HCT116 (cell line): ENCODE measurements around the gene NAALADL2. TPM values are rescaled to one million over a fixed set of nuclear protein-coding genes. Genes with fewer than 3 reads are reported as not detected.

Experiments
- ATAC-seq: fragments of 200-7000 bp; cut with Tn5 transposase; 2 replicates; pipeline ENCODE4 v1.9.1; 2020; ENCODE audit warnings: mild to moderate bottlenecking, moderate library complexity
- BruUV-seq: library from RNA; stranded (reverse); fragments of 400-500 nt; replicated peaks from 2 replicates; lab custom pipeline; 2021; lab: Mats Ljungman, UMichigan
- CTCF ChIA-PET: fragments of 300-600 bp; sonication (Branson Sonifier 250); formaldehyde crosslinking; loops from one replicate; lab custom pipeline; 2021; ENCODE audit warnings: antibody characterized with exemption; lab: Charles Lee
- POLR2A ChIA-PET: fragments of 300-600, 350-600 bp; sonication (Branson Sonifier 250); formaldehyde crosslinking; loops from one replicate; lab custom pipeline; 2021; ENCODE audit warnings: antibody characterized with exemption; lab: Charles Lee
- RAD21 ChIA-PET, 2 experiments: fragments of 300-600 bp; sonication (Branson Sonifier 250); formaldehyde crosslinking; loops; one replicate each; lab custom pipeline; 2023; ENCODE audit warnings: low total read pairs in 2 of 2; ENCODE audit not compliant: uncharacterized antibody in 2 of 2, unreplicated experiment in 2 of 2, low non-redundant PET in 1 of 2; lab: Charles Lee
- DNase-seq: peaks from one replicate; pipeline ENCODE4 v3.0.0-alpha.2; 2010; ENCODE audit warnings: low read depth, low spot score
- H2AFZ ChIP-seq: fragments of 200-600 bp; shearing (Covaris generic), sonication (generic); 2 replicates; pipeline ENCODE4 v1.6.1; 2017; ENCODE audit warnings: low read depth, mixed run types, mixed read lengths, antibody characterized with exemption, low read length; ENCODE audit not compliant: poor library complexity, severe bottlenecking
- H3K27ac ChIP-seq: 2 replicates; pipeline ENCODE4 v1.5.1; 2012; ENCODE audit warnings: low read depth, low read length
- H3K27me3 ChIP-seq: fragments of 200-600 bp; sonication (generic); 2 replicates; pipeline ENCODE4 v1.6.1; 2016; ENCODE audit warnings: mixed run types, low read length, mixed read lengths; ENCODE audit not compliant: insufficient read depth
- H3K36me3 ChIP-seq, 2 experiments: fragments of 200-500 bp in 1 of 2; fragments of 200-600 bp in 1 of 2; sonication (Bioruptor generic) in 1 of 2; sonication (generic) in 1 of 2; 2 replicates each; pipeline versions ENCODE4 v1.5.1 to v1.6.1; 2014 to 2016; ENCODE audit warnings: low read length in 2 of 2, inconsistent platforms in 1 of 2, mixed read lengths in 1 of 2, mixed run types in 1 of 2; ENCODE audit not compliant: insufficient read depth in 2 of 2, control insufficient read depth in 1 of 2
- H3K4me1 ChIP-seq, 2 experiments: fragments of 200-600 bp in 1 of 2; sonication (generic) in 1 of 2; 2 replicates each; pipeline versions ENCODE4 v1.5.1 to v1.6.1; 2012 to 2017; ENCODE audit warnings: low read length in 2 of 2, inconsistent platforms in 1 of 2, mild to moderate bottlenecking in 1 of 2, mixed read lengths in 1 of 2, mixed run types in 1 of 2, moderate library complexity in 1 of 2; ENCODE audit not compliant: insufficient read depth in 2 of 2, control insufficient read depth in 1 of 2
- H3K4me2 ChIP-seq: fragments of 200-600 bp; sonication (generic); 2 replicates; pipeline ENCODE4 v1.6.1; 2017; ENCODE audit warnings: mixed run types, low read length, mixed read lengths
- H3K4me3 ChIP-seq, 2 experiments: fragments of 200-600 bp in 1 of 2; sonication (generic) in 1 of 2; replicated peaks in 1 of 2; 2 replicates each; pipeline ENCODE4 v1.5.1; 2011 to 2016; ENCODE audit warnings: low read length in 2 of 2, control low read depth in 1 of 2, low read depth in 1 of 2, mild to moderate bottlenecking in 1 of 2, mixed read lengths in 1 of 2, mixed run types in 1 of 2
- H3K79me2 ChIP-seq: fragments of 200-600 bp; sonication (generic); 2 replicates; pipeline ENCODE4 v1.6.1; 2017; ENCODE audit warnings: mild to moderate bottlenecking, mixed run types, low read length, moderate library complexity, mixed read lengths; ENCODE audit not compliant: insufficient read depth
- H3K9ac ChIP-seq: fragments of 200-600 bp; sonication (generic); 2 replicates; pipeline ENCODE4 v1.6.1; 2016; ENCODE audit warnings: low read length, mixed read lengths
- H3K9me2 ChIP-seq: fragments of 200-600 bp; sonication (generic), shearing (Covaris generic); 2 replicates; pipeline ENCODE4 v1.6.1; 2017; ENCODE audit warnings: mixed run types, mild to moderate bottlenecking, moderate library complexity; ENCODE audit not compliant: insufficient read depth
- H3K9me3 ChIP-seq, 2 experiments: fragments of 200-500 bp in 1 of 2; fragments of 200-600 bp in 1 of 2; sonication (Bioruptor generic) in 1 of 2; sonication (generic) in 1 of 2; 2 replicates each; pipeline ENCODE4 v1.6.1; 2014 to 2017; ENCODE audit warnings: low read length in 2 of 2, mixed read lengths in 2 of 2, inconsistent platforms in 1 of 2, low read depth in 1 of 2, mild to moderate bottlenecking in 1 of 2, mixed run types in 1 of 2, moderate library complexity in 1 of 2; ENCODE audit not compliant: control insufficient read depth in 1 of 2, insufficient read depth in 1 of 2
- H4K20me1 ChIP-seq: fragments of 200-600 bp; sonication (generic), shearing (Covaris generic); 2 replicates; pipeline ENCODE4 v1.6.1; 2017; ENCODE audit warnings: mixed run types, mild to moderate bottlenecking, moderate library complexity; ENCODE audit not compliant: insufficient read depth
- CBX3 ChIP-seq: IDR thresholded peaks from 2 replicates; pipeline ENCODE4 v1.6.1; 2012; ENCODE audit warnings: low read depth
- EGR1 ChIP-seq: IDR thresholded peaks from 2 replicates; pipeline ENCODE4 v1.6.1; 2012; ENCODE audit warnings: low read depth
- POLR2A ChIP-seq: IDR thresholded peaks from 2 replicates; pipeline ENCODE4 v1.7.0; 2011; ENCODE audit warnings: borderline replicate concordance; ENCODE audit not compliant: insufficient read depth, insufficient read length; ENCODE audit errors: extremely low read depth
- POLR2AphosphoS5 ChIP-seq: IDR thresholded peaks from 2 replicates; pipeline ENCODE4 v1.6.1; 2011; ENCODE audit warnings: mild to moderate bottlenecking, low read depth, low read length, moderate library complexity
- RAD21 ChIP-seq: IDR thresholded peaks from 2 replicates; pipeline ENCODE4 v1.6.1; 2012; ENCODE audit warnings: low read depth, mild to moderate bottlenecking
- SRF ChIP-seq: IDR thresholded peaks from 2 replicates; pipeline ENCODE4 v1.6.1; 2012; ENCODE audit warnings: low read depth
- TCF7L2 ChIP-seq: IDR thresholded peaks from 2 replicates; pipeline ENCODE4 v1.7.0; 2011; ENCODE audit warnings: borderline replicate concordance, inconsistent platforms; ENCODE audit not compliant: insufficient read depth, insufficient read length; ENCODE audit errors: extremely low read depth
- YY1 ChIP-seq: IDR thresholded peaks from 2 replicates; pipeline ENCODE4 v1.6.1; 2011; ENCODE audit warnings: low read length, low read depth, moderate library complexity, mild to moderate bottlenecking; ENCODE audit not compliant: insufficient replicate concordance; ENCODE audit errors: extremely low read depth
- ZNF274 ChIP-seq: fragments of 200-500 bp; sonication (Bioruptor generic); IDR thresholded peaks from 2 replicates; pipeline ENCODE4 v1.6.1; 2014; ENCODE audit warnings: mild to moderate bottlenecking, low read depth, low read length, inconsistent platforms
- intact Hi-C: fragments of 100-400 bp; cut with micrococcal nuclease; formaldehyde crosslinking; loops from 2 replicates; pipeline ENCODE4 v1.10.0; 2022
- total RNA-seq: library from RNA; stranded (reverse); gene quantifications from one replicate; pipeline ENCODE4 v1.2.1, GENCODE V29; 2021; ENCODE audit not compliant: unreplicated experiment

Gene NAALADL2
- total RNA-seq, 1 experiment from 2014 or later = 2.9 TPM

DNA sequence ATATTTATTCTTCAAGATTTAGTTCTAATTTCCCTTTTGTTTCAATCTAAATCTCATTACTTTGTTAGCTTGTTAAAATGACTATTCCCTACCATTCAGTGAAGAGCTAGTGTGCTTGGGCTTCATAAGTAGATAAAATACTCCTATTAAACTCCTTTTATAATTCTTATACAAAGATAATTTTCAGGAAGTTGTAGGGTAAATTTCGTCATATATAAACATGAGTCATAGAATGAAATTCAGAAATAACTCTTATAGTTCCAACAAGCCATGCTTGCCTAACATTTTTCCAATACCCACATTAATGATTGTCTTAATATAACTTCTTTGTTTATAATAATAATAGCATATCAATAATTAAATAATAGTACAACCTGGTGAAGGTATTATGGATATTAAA lies 407.3 kb downstream of the NAALADL2 start:
- Histone ChIP-seq H3K79me2 (no peaks in the 10 kb centered on the region), H3K4me3 (no peak overlapping the region), H4K20me1 (no peaks in the 10 kb centered on the region), H3K4me1 (no peaks in the 10 kb centered on the region), H3K4me2 (no peak overlapping the region), H2AFZ (peak overlapping the region; percentile 35), H3K36me3 (no peaks in the 10 kb centered on the region), H3K9ac (no peak overlapping the region), H3K9me3 (no peaks in the 10 kb centered on the region), H3K27ac (no peak overlapping the region), H3K27me3 (no peaks in the 10 kb centered on the region), H3K9me2 (no peaks in the 10 kb centered on the region)
- ChIA-PET CTCF (no interaction called here), RAD21 (no interaction called here), POLR2A (interaction anchor here (0.6 kb wide), 1 partner anchor 240 kb away, joined by 3 read pairs; no protein-coding TSS in a partner anchor)
- no peak for ATAC-seq
- intact Hi-C loops = no loop called here
- BruUV-seq = no TSS peak
- DNase-seq = no peak
- no peak for TF ChIP-seq RAD21
- no peak for TF ChIP-seq TCF7L2
- no peak for TF ChIP-seq ZNF274
- no peak for TF ChIP-seq EGR1
- TF ChIP-seq, all 23 proteins: peak for 0

DNA sequence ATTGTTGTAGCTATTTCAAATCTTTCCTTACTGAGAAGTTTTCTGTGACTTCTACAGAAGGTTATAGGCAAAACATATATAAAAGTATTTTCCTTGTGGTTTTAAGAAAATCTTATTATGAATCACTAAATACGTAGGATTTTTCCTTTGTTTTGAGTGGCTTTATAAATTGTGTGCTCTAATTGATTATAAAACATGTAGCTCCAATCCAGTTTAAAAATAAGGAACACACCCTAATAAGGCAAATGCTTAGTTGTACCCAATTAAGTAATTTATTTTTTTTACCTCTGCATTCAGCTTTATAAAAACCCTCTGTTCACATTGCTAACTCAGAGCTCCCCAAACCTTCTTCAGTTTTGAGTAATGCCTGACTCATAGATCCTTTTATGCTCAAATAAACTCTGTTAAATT lies 408.0 kb downstream of the NAALADL2 start:
- ChIA-PET POLR2A (no interaction called here), RAD21 (no interaction called here), CTCF (no interaction called here)
- Histone ChIP-seq H3K4me1 (no peaks in the 10 kb centered on the region), H3K9ac (no peak overlapping the region), H3K27ac (no peak overlapping the region), H3K79me2 (no peaks in the 10 kb centered on the region), H3K9me2 (no peaks in the 10 kb centered on the region), H3K9me3 (no peaks in the 10 kb centered on the region), H3K36me3 (no peaks in the 10 kb centered on the region), H4K20me1 (no peaks in the 10 kb centered on the region), H3K4me2 (no peak overlapping the region), H2AFZ (no peak overlapping the region), H3K27me3 (no peaks in the 10 kb centered on the region), H3K4me3 (no peak overlapping the region)
- no peak for TF ChIP-seq POLR2A
- no peak for TF ChIP-seq YY1
- TF ChIP-seq CBX3 = no peak
- no peak for TF ChIP-seq SRF
- no peak for TF ChIP-seq POLR2AphosphoS5
- intact Hi-C loops = no loop called here
- ATAC-seq = no peak
- DNase-seq = no peak
- BruUV-seq = no TSS peak
